CD4-positive, alpha-beta T cell treated with Interferon alpha-2 for 1 hour (primary cell): Measurements from ENCODE around the gene MED27.
"Not testable (repeated sequence)": the region's sequence is repeated elsewhere in the genome, so short reads cannot be mapped to it uniquely, and the experiment has no call there.

Experiments
- DNase-seq, 2 donors: peaks; one replicate each; pipeline ENCODE4 v3.0.0-alpha.2; 2020 to 2022

Gene MED27

GRCh38 chr9:131961496-131961880 is 118.2 kb downstream of the MED27 start:
- DNase-seq, result no peak

GRCh38 chr9:131960851-131961495 is 118.7 kb downstream of the MED27 start:
- no peak for DNase-seq

- no peak for DNase-seq
Measured at GRCh38 chr9:131960311-131960710, 119.4 kb downstream of the MED27 start.

- DNase-seq, result no peak
Measured at GRCh38 chr9:131959887-131960286, 119.8 kb downstream of the MED27 start.

GRCh38 chr9:131959056-131959455 is 120.6 kb downstream of the MED27 start:
- no peak for DNase-seq

GRCh38 chr9:131954299-131954698 is 125.4 kb downstream of the MED27 start:
- DNase-seq, result peak in 1 of 2 donors; percentile 7

GRCh38 chr9:131951905-131952304 is 127.8 kb downstream of the MED27 start:
- DNase-seq, result no peak

GRCh38 chr9:131951155-131951554 is 128.5 kb downstream of the MED27 start:
- DNase-seq, result no peak

- DNase-seq, result no peak
Measured at GRCh38 chr9:131950487-131950886, 129.2 kb downstream of the MED27 start.

GRCh38 chr9:131946180-131946579 is 133.5 kb downstream of the MED27 start:
- DNase-seq, result no peak

GRCh38 chr9:131943351-131943841 is 136.3 kb downstream of the MED27 start:
- no peak for DNase-seq

GRCh38 chr9:131942146-131942720 is 137.4 kb downstream of the MED27 start:
- DNase-seq, result no peak

GRCh38 chr9:131937451-131937850 is 142.2 kb downstream of the MED27 start:
- no peak for DNase-seq

GRCh38 chr9:131936929-131937328 is 142.7 kb downstream of the MED27 start:
- DNase-seq, result no peak

GRCh38 chr9:131934673-131935072 is 145.0 kb downstream of the MED27 start:
- no peak for DNase-seq

- DNase-seq, result no peak
Measured at GRCh38 chr9:131927091-131927490, 152.6 kb downstream of the MED27 start.

- no peak for DNase-seq
Measured at GRCh38 chr9:131926360-131926922, 153.2 kb downstream of the MED27 start.

GRCh38 chr9:131925677-131926177 is 153.9 kb downstream of the MED27 start:
- DNase-seq, result no peak

- DNase-seq, result no peak
Measured at GRCh38 chr9:131923766-131924165, 155.9 kb downstream of the MED27 start.

GRCh38 chr9:131923132-131923671 is 156.5 kb downstream of the MED27 start:
- DNase-seq, result no peak

- DNase-seq, result not testable (repeated sequence)
Measured at GRCh38 chr9:131921635-131922034, 158.0 kb downstream of the MED27 start.

- DNase-seq, result no peak
Measured at GRCh38 chr9:131919216-131919615, 160.5 kb downstream of the MED27 start.

- no peak for DNase-seq
Measured at GRCh38 chr9:131918481-131918880, 161.2 kb downstream of the MED27 start.

GRCh38 chr9:131917009-131917408 is 162.7 kb downstream of the MED27 start:
- no peak for DNase-seq
